HG02763 (cell line): ENCODE data around the gene ASCL3.
"Not testable (repeated sequence)": the region's sequence is repeated elsewhere in the genome, so short reads cannot be mapped to it uniquely, and the experiment has no call there.

Experiments
- ATAC-seq: cut with Tn5 transposase; IDR thresholded peaks from one replicate; pipeline ENCODE4 v1.9.1; 2021; ENCODE audit warnings: mild to moderate bottlenecking, moderate library complexity; ENCODE audit not compliant: unreplicated experiment

The ASCL3 gene

DNA sequence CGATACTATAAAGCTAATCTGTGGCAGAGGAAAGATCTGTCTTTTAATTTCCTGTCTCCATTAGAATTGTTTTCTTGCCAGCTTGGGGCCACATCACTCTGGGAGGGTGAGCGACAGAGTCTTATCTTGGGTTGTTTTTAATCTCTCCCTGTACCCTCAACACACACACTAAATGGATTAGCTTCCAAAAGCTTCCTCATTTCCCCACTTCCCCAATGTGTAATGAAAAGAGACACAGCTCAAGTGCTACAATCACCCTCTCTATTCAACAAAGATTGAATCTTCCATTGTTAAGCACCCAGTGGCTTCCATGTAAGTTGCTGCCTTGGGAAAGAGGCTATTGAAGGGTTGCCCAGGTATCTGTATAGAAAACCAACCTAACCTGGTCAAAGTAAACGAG, 6.1 kb upstream of the ASCL3 start:
- ATAC-seq = no peak

- ATAC-seq = no peak
Observed at GRCh38 chr11:8947230-8947943, 4.6 kb upstream of the ASCL3 start.

GRCh38 chr11:8941341-8942103, 1.3 kb downstream of the ASCL3 start:
- ATAC-seq = no peak

DNA sequence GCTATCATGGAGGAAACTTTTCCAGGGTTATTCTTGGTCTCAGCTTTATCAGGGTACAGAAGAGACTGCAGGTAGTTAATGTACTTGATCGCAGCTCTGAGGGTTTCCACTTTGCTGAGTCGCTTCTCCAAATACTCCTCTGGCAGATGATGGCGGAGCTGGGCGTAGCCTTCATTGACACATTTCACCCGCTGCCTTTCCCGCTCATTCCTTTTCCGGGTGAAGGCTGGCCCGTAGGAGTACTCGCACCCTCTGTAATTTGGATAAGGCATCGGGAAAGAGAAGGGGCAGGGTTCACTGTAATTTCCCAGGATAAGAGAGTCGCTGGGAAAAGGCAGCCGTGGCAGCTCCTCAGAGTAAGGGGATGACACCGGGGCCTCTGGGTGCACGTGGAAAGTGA, 5.2 kb downstream of the ASCL3 start:
- no peak for ATAC-seq

DNA sequence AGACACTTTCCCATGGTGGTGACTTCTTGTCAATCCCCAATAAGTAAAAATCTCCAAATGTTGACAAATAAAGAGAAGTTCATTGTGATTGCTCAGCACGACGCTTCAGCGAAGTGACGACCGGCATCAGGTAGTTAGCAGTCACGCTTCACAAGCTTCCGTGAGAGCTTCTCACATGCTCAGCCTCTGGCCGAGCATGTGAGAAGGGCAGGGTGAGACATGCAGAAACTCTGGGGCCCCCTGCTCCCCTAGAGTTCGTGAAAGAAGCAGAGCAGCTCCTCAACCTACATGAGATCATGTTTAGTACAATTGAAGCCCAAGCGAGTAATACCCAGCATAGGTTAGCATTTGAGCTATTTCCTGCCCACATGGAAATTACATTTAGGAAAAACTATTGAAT, 5.7 kb downstream of the ASCL3 start:
- no peak for ATAC-seq

DNA sequence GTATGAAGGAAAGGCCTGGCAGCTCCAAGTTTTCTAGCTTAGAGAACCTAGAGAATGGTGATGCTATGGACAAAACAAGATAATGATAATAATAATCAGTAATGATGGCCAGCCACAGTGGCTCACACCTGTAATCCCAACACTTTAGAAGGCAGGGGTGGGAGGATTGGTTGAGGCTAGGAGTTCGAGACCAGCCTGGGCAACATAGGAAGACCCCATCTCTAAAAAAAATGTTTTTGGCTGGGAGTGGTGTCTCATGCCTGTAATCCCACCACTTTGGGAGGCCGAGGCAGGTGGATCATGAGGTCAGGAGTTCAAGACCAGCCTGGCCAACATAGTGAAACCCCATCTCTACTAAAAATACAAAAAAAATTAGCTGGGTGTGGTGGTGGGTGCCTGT, 7.0 kb downstream of the ASCL3 start:
- not testable (repeated sequence) for ATAC-seq

DNA sequence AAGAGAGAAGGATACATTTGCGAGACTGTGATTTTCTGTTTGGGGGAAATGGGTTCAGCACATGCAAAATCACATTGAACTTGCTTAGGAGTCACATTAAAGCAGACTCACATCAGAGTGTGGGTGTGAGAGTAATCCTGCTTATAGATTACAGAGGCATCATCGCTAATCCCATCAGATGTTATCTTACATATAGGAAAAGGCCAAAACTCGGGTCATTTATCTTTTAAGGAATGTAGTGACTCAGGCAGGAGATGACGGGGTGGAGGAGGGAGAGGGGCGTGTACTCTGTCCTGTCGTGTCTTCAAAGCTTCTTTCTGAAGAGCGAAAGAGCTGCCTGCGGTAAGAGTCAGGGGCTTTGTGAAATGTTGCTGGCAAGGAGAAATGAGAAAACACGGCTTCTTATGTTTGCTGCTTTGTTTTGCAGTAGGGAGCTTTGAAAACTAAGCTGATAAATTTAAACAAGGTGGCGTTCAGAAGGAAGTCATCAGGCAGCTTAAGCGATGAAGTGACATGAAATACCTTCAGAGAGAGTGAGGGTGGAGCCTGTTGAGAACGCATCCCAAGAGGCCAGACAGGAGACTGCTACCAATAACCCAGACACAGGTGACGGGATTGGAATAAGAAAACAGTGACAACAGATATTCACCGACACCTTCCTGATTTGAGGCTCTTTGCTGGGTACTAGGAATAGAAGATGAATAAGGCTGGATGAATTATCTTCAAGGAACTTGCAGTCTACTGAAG, 7.9 kb downstream of the ASCL3 start:
- no peak for ATAC-seq

GRCh38 chr11:8933931-8934330, 8.9 kb downstream of the ASCL3 start:
- ATAC-seq = no peak

- no peak for ATAC-seq
Observed at GRCh38 chr11:8932564-8933180, 10.1 kb downstream of the ASCL3 start, which contains the start of gene C11orf16. C11orf16 (minus strand) TSS chr11:8932947; CDS start chr11:8932308, 639 bp downstream.

DNA sequence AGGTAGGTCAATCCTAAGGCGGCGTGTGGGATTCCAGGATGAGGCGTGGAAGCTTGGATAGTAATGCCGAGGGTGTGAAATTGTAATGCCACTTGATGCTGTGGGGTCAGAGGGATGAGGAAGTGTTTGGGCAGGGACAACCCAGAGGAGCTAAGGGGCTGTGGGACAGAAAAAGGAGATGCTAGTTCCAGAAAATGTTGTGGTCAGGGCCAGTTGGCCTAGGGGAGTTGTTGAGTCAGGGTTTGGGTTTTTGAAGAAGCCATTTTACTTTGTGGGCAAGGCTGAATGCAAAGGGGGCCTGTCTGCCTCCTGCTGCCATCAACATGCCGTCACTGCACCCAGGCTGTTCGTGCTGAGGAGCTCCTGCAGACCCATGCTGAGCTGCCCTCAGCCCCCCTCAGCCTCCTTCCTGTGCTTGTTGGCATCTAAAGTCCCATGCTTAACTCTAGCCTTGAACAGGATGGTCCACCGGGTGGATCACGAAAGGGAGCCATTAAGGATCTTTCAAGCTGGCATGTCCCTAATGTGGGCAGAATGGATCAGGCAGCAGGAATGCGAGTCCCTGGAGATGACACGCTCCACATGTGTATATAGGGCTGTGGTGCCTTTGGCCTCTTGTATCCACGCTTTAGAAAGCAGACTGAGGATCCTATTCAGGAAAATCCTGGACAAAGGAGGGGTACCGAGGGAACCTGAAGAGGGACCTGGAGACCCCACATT, 12.2 kb downstream of the ASCL3 start:
- ATAC-seq = no peak

DNA sequence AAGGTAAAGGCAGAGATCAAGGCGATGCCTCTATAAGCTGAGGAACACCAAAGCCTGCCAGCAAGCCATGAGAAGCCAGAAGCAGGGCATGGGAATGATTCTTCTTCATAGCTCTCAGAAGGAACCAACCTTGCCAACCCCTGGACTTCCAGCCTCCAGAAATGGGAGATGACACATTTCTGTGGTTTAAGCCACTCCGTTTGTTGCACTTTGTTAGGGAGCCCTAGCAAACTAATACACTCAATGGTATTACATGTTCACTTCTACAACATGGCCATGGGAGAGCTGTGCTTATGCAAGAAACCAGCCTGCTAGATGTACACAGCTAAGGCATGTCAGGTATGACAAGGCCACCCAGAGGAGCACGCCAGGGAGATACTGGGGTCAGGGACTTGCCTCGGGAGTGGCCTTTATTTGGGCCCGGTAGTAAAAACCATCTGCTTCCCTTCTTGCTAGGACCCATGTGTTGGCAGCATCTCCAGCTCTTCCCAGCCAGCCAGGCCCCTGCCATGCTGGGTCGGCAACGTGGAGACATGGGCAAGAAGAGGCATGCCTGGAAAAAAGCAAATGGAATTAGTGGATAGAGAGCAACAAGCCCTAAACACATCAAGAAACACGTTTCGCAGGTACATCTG, 13.7 kb downstream of the ASCL3 start:
- no peak for ATAC-seq

DNA sequence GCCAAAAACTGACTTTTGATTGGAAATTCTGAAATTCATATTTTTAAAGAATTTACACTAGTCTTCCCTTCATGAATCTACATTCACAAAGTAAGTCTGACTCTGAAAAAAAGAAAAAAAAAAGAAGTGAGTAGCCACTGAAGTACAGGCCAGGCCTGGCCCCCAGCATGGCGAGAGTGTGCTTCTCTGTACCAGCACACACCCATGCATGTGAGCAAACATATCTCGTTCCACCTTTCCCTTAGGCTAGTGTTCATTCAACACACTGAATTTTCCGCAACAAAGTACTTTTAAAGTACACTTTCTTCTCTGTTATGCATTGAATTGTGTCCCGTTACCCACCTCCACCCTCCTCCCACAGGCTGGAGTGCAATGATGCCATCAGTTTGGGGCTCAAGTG, 14.6 kb downstream of the ASCL3 start:
- no peak for ATAC-seq

DNA sequence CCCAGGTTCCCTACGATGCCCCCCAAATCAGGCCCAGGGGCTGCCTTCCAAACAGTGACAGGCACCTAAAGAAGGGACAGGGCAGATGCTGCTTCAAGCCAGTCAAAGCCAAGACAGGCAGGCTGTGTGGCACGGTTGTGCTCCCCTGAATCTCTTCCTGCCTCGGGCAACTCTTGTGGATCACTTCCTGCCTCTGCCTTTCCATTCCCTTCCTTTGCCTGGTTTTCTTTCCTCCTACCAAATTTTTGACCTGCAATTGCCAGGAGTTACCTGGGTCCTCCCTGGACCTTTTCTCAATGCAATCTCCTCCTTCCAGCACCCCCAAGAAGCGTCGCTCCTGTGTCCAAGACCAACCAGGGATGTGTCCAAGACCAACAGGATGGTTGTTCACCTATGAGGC, 15.6 kb downstream of the ASCL3 start:
- no peak for ATAC-seq

DNA sequence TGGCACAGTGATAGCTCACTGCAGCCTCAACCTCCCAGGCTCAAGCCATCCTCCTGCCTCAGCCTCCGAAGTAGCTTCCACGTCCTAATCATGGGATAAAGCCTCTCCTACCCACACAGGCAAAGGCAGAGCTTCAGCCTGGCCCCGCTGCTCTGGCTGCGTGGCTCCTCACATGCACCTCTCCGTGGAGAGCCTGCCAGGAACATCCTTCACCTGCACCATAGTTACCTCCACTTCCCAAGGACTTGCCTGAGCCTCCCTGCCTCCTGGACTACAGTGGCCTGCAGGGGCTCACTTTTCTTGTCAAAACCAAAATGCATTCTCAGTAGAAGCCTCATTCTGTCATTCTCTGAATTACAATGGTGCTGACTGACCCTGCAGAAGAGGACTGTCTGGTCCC, 16.6 kb downstream of the ASCL3 start:
- ATAC-seq = no peak

DNA sequence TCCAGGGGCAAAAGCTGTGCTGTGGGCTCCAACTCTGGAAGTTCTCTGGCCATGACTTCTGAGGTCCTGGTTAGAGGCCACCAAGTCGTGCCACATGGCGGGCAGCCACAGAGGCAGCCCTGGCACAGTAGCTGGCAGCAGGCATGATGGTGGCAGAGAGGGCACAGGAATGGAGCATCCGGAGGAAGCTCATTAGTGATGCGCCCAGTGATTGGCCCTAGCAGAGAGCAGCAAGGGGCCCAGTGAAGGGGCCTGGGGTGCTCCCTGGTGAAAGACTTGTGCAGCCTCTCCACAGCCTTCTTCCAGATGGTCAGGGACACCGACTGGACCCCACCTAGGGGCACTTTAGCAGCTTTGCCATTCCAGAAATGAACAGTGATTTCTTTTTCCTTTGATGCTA, 17.1 kb downstream of the ASCL3 start:
- ATAC-seq = no peak

DNA sequence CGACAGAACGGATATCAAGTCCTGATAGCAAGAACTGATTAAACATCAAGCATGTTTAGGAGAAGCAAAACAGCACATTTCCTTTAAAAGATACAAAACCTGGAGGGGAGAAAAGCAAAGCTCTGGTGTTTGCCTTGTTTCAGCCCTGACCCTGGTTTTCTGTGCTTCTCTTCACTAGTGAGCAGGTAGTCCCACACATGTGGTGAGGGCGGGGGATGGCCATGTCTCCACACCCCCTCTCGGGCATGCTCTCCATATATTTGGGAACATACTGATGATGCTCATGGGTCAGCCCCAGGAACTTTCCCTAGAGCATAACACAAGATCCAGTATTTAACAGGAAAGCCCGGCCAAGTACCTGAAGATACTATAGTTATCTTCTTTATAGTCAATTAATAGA, 20.1 kb downstream of the ASCL3 start:
- ATAC-seq = no peak

GRCh38 chr11:8917157-8917825, 25.5 kb downstream of the ASCL3 start:
- ATAC-seq = no peak

GRCh38 chr11:8914661-8915018, 28.2 kb downstream of the ASCL3 start:
- no peak for ATAC-seq

DNA sequence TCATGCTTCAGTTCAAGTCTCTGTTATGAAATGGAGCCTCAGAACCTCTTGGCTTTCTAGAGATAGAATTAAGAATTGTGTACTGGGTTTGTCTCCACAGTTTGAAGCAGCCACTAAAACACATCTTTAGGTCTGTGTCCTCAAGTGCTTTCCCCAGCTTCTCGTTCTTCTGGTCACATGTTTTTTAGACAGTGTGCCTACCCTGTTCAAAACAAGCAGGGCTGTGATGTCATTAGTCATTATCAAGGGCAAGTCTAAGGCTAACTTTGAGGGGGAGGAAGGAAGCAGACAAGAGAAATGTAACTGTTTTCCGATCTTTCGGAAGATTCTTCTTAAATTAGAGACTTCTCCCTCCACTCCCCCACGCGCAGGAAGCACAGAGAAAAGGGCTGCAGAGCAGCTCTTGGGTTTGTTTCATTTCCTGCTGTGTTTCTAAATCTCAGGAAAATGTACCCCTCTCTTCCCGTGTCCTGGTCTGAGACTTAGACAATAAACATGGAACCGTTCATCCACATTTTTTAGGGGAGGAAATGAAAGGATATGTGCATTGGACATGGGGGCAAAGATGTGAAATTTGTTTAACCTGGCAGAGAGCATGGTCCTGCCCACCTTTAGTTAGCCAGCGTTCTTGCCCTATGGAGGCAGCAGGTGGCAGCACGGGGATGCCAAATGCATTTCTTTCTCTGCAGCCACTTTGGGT, 28.7 kb downstream of the ASCL3 start:
- no peak for ATAC-seq
